ENCODE results near the gene FAM171A1.

- TF ChIP-seq CTCF (IDR thresholded peaks at IDR 0.05), result no peak
- TF ChIP-seq ZFX (IDR thresholded peaks at IDR 0.05; ENCODE audit: borderline replicate concordance), result no peak
Measured at GRCh38 chr10:15325243-15325943, 45.7 kb downstream of the FAM171A1 start.
